Keratinocyte (primary cell): ENCODE data around the gene PTPRN2. TPM values are rescaled to one million over a fixed set of nuclear protein-coding genes. Genes with fewer than 3 reads are reported as not detected.

Experiments used
- DNase-seq: peaks from one replicate; pipeline ENCODE4 v3.0.0-alpha.2; 2011; ENCODE audit warnings: low read depth, missing footprints, low spot score
- FAIRE-seq: peaks from 2 replicates; lab custom pipeline; 2011; peaks lifted over from hg19 to GRCh38; lab: Jason Lieb, UNC
- H2AFZ ChIP-seq: 2 replicates; pipeline ENCODE4 v1.6.0; 2012; ENCODE audit warnings: low read length, control low read depth, inconsistent platforms; ENCODE audit not compliant: control insufficient read depth
- H3K27ac ChIP-seq: 2 replicates; pipeline ENCODE4 v1.5.1; 2011; ENCODE audit warnings: low read length; ENCODE audit not compliant: control insufficient read depth, insufficient read depth
- H3K27me3 ChIP-seq: 3 replicates; pipeline ENCODE4 v1.6.0; 2011; ENCODE audit warnings: low read length; ENCODE audit not compliant: control insufficient read depth, insufficient read depth; ENCODE audit errors: extremely low read depth
- H3K36me3 ChIP-seq, 2 experiments: 2 replicates in 1 of 2; 3 replicates in 1 of 2; pipeline ENCODE4 v1.5.1; 2011; ENCODE audit warnings: low read length in 2 of 2, mild to moderate bottlenecking in 1 of 2; ENCODE audit not compliant: control insufficient read depth in 2 of 2, insufficient read depth in 2 of 2; ENCODE audit errors: extremely low read depth in 1 of 2
- H3K4me1 ChIP-seq: 3 replicates; pipeline ENCODE4 v1.5.1; 2011; ENCODE audit warnings: low read length; ENCODE audit not compliant: control insufficient read depth, insufficient read depth; ENCODE audit errors: extremely low read depth
- H3K4me2 ChIP-seq: 3 replicates; pipeline ENCODE4 v1.6.0; 2011; ENCODE audit warnings: low read depth, low read length; ENCODE audit not compliant: control insufficient read depth, insufficient read depth; ENCODE audit errors: extremely low read depth
- H3K4me3 ChIP-seq, 3 experiments: fragments of 200-600 bp in 1 of 3; sonication (generic) in 1 of 3; 2 replicates in 2 of 3; 3 replicates in 1 of 3; pipeline ENCODE4 v1.5.1; 2011 to 2016; ENCODE audit warnings: low read length in 3 of 3, mild to moderate bottlenecking in 3 of 3, control low read depth in 2 of 3, inconsistent platforms in 1 of 3, low read depth in 1 of 3, mixed read lengths in 1 of 3, mixed run types in 1 of 3, moderate library complexity in 1 of 3; ENCODE audit not compliant: control insufficient read depth in 2 of 3, insufficient read depth in 2 of 3; ENCODE audit errors: extremely low read depth in 1 of 3
- H3K79me2 ChIP-seq: 2 replicates; pipeline ENCODE4 v1.6.0; 2012; ENCODE audit warnings: low read length; ENCODE audit not compliant: control insufficient read depth, insufficient read depth
- H3K9ac ChIP-seq: 3 replicates; pipeline ENCODE4 v1.6.0; 2011; ENCODE audit warnings: low read length; ENCODE audit not compliant: control insufficient read depth, insufficient read depth; ENCODE audit errors: extremely low read depth
- H3K9me1 ChIP-seq: 3 replicates; pipeline ENCODE4 v1.6.0; 2011; ENCODE audit warnings: low read length; ENCODE audit not compliant: control insufficient read depth, insufficient read depth; ENCODE audit errors: extremely low read depth
- H3K9me3 ChIP-seq: 2 replicates; pipeline ENCODE4 v1.5.1; 2012; ENCODE audit warnings: low read depth, low read length; ENCODE audit not compliant: control insufficient read depth
- H4K20me1 ChIP-seq: 3 replicates; pipeline ENCODE4 v1.6.0; 2011; ENCODE audit warnings: low read length; ENCODE audit not compliant: control insufficient read depth, insufficient read depth; ENCODE audit errors: extremely low read depth
- EZH2 ChIP-seq: IDR thresholded peaks from one replicate; pipeline ENCODE4 v1.6.1; 2012; ENCODE audit warnings: inconsistent platforms, mild to moderate bottlenecking, low read length, moderate library complexity
- dilution Hi-C: fragments of 300-500 bp; cut with MboI; formaldehyde crosslinking; loops from one replicate; pipeline ENCODE4 v1.7.0; 2020; ENCODE audit warnings: low sequenced_read_pairs; ENCODE audit not compliant: extremely low pct_ligation_motif_present
- polyA plus RNA-seq, 5 experiments: library from polyadenylated mRNA; depleted of rRNA in 3 of 5; stranded (reverse) in 3 of 5; stranded (forward) in 1 of 5; unstranded in 1 of 5; fragments of >200 nt; gene quantifications; 1 replicate in 1 of 5; 2 replicates in 3 of 5; 3 replicates in 1 of 5; pipeline versions ENCODE4 v1.2.1 to v1.2.3, GENCODE V29; 2011 to 2012; ENCODE audit warnings: missing spikeins in 2 of 5, low read depth in 1 of 5, low replicate concordance in 1 of 5
- TF ChIP-seq, protein P1 (sequence below), 3 experiments: IDR thresholded peaks in 1 of 3; conservative IDR thresholded peaks in 1 of 3; optimal IDR thresholded peaks in 1 of 3; 2 replicates in 2 of 3; 3 replicates in 1 of 3; pipeline versions ENCODE3 to v1.5.1; 2011; ENCODE audit warnings: low read length in 3 of 3, mild to moderate bottlenecking in 3 of 3, moderate library complexity in 2 of 3, control low read depth in 1 of 3, inconsistent platforms in 1 of 3; ENCODE audit not compliant: insufficient read depth in 2 of 3; ENCODE audit errors: extremely low read depth in 1 of 3

The PTPRN2 gene
- polyA plus RNA-seq, 1 donor (not counting 4 experiments of a cell fraction or from before 2014, with no cell fraction given), result not detected

DNA sequence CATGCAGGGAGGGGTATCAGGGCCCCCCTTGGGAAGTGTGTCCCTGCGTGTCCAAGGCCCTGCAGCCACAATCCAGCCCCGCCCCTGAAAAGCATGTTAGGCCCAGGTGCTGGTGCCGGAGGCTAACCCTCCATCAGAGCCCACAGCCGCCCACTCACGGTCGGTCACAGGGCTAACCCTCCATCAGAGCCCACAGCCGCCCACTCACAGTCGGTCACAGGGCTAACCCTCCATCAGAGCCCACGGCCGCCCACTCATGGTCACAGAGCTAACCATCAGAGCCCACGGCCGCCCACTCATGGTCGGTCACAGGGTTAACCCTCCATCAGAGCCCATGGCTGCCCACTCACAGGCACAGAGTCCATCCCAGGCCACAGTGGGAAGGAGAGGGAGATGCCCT is 824.8 kb downstream of the PTPRN2 start:
- TF ChIP-seq EZH2, result no peak
- TF ChIP-seq, protein P1, sequence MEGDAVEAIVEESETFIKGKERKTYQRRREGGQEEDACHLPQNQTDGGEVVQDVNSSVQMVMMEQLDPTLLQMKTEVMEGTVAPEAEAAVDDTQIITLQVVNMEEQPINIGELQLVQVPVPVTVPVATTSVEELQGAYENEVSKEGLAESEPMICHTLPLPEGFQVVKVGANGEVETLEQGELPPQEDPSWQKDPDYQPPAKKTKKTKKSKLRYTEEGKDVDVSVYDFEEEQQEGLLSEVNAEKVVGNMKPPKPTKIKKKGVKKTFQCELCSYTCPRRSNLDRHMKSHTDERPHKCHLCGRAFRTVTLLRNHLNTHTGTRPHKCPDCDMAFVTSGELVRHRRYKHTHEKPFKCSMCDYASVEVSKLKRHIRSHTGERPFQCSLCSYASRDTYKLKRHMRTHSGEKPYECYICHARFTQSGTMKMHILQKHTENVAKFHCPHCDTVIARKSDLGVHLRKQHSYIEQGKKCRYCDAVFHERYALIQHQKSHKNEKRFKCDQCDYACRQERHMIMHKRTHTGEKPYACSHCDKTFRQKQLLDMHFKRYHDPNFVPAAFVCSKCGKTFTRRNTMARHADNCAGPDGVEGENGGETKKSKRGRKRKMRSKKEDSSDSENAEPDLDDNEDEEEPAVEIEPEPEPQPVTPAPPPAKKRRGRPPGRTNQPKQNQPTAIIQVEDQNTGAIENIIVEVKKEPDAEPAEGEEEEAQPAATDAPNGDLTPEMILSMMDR (optimal IDR thresholded peaks at IDR 0.05 in 1 of 3, IDR thresholded peaks at IDR 0.05 in 1 of 3, conservative IDR thresholded peaks at IDR 0.05 in 1 of 3; ENCODE audit: extremely low read depth in 1 of 3, insufficient read depth in 2 of 3, low read length in 3 of 3), result no peak
- DNase-seq, result no peak
- Histone ChIP-seq H3K4me3 (no peak overlapping the region), H3K36me3 (no peaks in the 10 kb centered on the region), H3K79me2 (no peaks in the 10 kb centered on the region), H4K20me1 (no peaks in the 10 kb centered on the region), H3K4me2 (no peak overlapping the region), H3K27ac (no peak overlapping the region), H3K9ac (no peak overlapping the region), H3K9me1 (no peaks in the 10 kb centered on the region), H3K27me3 (no peaks in the 10 kb centered on the region), H2AFZ (no peak overlapping the region), H3K4me1 (no peaks in the 10 kb centered on the region), H3K9me3 (peaks cover 26% of the 10 kb centered on the region)
- FAIRE-seq, result no peak
- dilution Hi-C loops, result no loop called here

DNA sequence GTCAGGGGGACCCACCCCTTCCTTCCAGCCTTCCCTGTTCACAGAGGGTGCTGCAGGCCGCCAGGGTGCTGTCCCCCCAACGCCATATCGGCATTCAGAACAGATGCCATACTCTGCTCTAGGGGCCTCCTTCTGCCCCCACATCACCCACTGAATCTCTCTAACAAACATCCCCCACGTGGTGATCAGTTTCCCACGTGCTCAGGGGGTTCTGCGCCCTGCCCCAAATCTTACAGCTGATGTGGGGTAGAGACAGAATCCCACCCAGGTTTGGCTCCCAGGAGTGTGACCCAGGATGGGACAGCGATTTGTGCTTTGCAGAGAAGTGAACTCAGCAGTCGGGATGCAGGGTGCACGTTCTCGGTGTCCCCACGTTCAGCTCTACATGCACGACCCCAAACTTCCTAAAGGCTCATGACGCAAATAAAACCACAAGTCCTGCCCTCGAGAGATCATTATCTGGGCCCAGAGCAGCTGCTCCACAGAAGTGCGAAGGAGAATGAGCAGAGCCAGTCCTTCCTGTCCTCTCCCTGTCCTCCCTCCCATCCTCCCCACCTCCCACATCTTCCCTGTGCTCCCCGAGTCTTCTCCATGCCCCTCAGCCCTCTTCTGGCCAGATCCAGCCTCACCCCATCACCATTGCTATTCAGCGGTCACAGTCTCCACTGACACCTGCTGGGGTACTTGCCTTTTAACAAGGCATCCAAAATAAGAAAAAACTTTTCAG is 827.5 kb downstream of the PTPRN2 start:
- dilution Hi-C loops, result no loop called here
- H4K20me1 ChIP-seq, result no peaks in the 10 kb centered on the region
- H3K79me2 ChIP-seq, result no peaks in the 10 kb centered on the region
- H3K27ac ChIP-seq, result no peak overlapping the region
- no peak for DNase-seq
- no peak for TF ChIP-seq EZH2
- TF ChIP-seq, protein P1 (optimal IDR thresholded peaks at IDR 0.05 in 1 of 3, IDR thresholded peaks at IDR 0.05 in 1 of 3, conservative IDR thresholded peaks at IDR 0.05 in 1 of 3; ENCODE audit: extremely low read depth in 1 of 3, insufficient read depth in 2 of 3, low read length in 3 of 3), result no peak
- H3K4me3 ChIP-seq, result no peak overlapping the region
- no peaks in the 10 kb centered on the region for H3K4me1 ChIP-seq
- no peaks in the 10 kb centered on the region for H3K27me3 ChIP-seq
- H3K9me1 ChIP-seq, result no peaks in the 10 kb centered on the region
- no peak overlapping the region for H3K4me2 ChIP-seq
- no peak overlapping the region for H2AFZ ChIP-seq
- FAIRE-seq, result no peak
- no peaks in the 10 kb centered on the region for H3K36me3 ChIP-seq
- H3K9me3 ChIP-seq, result peaks cover 12% of the 10 kb centered on the region
- no peak overlapping the region for H3K9ac ChIP-seq
